Cardiac fibroblast (primary cell): ENCODE measurements around the gene RPA1.

Experiments
- DNase-seq, 2 donors: peaks; one replicate each; pipeline versions ENCODE4 v3.0.0 to v3.0.0-alpha.2; 2010; ENCODE audit warnings: low read depth in 2 of 2
- H3K4me3 ChIP-seq, 2 donors: replicated peaks in 1 of 2; 1 replicate in 1 of 2; 2 replicates in 1 of 2; pipeline ENCODE4 v1.5.1; 2011; ENCODE audit warnings: low read depth in 2 of 2, low read length in 2 of 2, mild to moderate bottlenecking in 2 of 2, moderate library complexity in 1 of 2
- CTCF ChIP-seq: IDR thresholded peaks from one replicate; pipeline ENCODE4 v1.5.1; 2011; ENCODE audit warnings: low read depth, mild to moderate bottlenecking, low read length, inconsistent platforms

The RPA1 gene

GRCh38 chr17:1906662-1907101 lies 76.9 kb downstream of the RPA1 start:
- no peak for TF ChIP-seq CTCF
- H3K4me3 ChIP-seq: no peak overlapping the region
- peak in 1 of 2 donors; percentile 35 for DNase-seq

- DNase-seq: no peak
- no peak overlapping the region for H3K4me3 ChIP-seq
- TF ChIP-seq CTCF: no peak
Measured at GRCh38 chr17:1907216-1907631, 77.4 kb downstream of the RPA1 start.

- DNase-seq: peak; percentile 45 to 47
Measured at GRCh38 chr17:1907909-1908698, 78.3 kb downstream of the RPA1 start.

GRCh38 chr17:1908699-1909309 lies 79.0 kb downstream of the RPA1 start:
- peak; percentile 79 for TF ChIP-seq CTCF
- H3K4me3 ChIP-seq: peak overlapping the region; percentile 17 to 27
- peak; percentile 85 for DNase-seq

More at GRCh38 chr17:1907909-1908698, 78.3 kb downstream of the RPA1 start:
- TF ChIP-seq CTCF: no peak
- peak overlapping the region; percentile 17 to 27 for H3K4me3 ChIP-seq

GRCh38 chr17:1909985-1910384 lies 80.2 kb downstream of the RPA1 start:
- TF ChIP-seq CTCF: no peak

GRCh38 chr17:1912146-1912545 lies 82.3 kb downstream of the RPA1 start:
- DNase-seq: no peak
- no peak for TF ChIP-seq CTCF
- H3K4me3 ChIP-seq: no peak overlapping the region

More at GRCh38 chr17:1909985-1910384, 80.2 kb downstream of the RPA1 start:
- no peak for DNase-seq
- H3K4me3 ChIP-seq: no peak overlapping the region
